Brain pericyte (primary cell): Measurements from ENCODE around the gene POLL.
A peak's percentile ranks its signal among the peaks of the same experiment; 100 is the strongest.
"Not testable (repeated sequence)": the region's sequence is repeated elsewhere in the genome, so short reads cannot be mapped to it uniquely, and the experiment has no call there.

Experiments
- DNase-seq: peaks from one replicate; pipeline ENCODE4 v3.0.0-alpha.2; 2012; ENCODE audit warnings: low read depth, low spot score

POLL gene

GRCh38 chr10:101611096-101611905 is 23.2 kb upstream of the POLL start:
- DNase-seq = no peak

GRCh38 chr10:101609481-101609880 is 21.4 kb upstream of the POLL start:
- DNase-seq = no peak

DNA sequence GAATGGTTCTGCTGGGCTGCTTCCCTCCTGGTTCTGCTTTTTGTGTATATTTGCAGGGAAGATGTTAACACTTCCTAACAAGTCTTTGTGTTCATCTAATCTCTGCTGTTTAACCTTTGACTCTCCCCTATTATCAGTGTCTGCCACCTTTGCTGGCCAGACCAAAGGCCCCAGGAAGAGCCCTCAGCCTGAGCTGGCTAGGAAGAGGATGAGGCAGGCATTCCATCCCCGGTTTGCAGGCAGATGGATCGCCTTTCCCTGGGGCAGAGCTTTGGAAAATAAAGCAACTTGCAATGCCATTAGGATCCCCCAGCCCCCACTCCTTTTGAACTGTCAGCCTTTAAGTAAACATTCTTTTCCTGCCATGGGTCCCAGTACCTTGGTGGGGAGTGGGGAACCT is 19.1 kb upstream of the POLL start:
- DNase-seq = no peak

- DNase-seq = peak; percentile 17
These were observed 14.8 kb upstream of the POLL start for GRCh38 chr10:101602761-101603398.

- DNase-seq = no peak
These were observed 13.5 kb upstream of the POLL start for GRCh38 chr10:101601541-101601940.

DNA sequence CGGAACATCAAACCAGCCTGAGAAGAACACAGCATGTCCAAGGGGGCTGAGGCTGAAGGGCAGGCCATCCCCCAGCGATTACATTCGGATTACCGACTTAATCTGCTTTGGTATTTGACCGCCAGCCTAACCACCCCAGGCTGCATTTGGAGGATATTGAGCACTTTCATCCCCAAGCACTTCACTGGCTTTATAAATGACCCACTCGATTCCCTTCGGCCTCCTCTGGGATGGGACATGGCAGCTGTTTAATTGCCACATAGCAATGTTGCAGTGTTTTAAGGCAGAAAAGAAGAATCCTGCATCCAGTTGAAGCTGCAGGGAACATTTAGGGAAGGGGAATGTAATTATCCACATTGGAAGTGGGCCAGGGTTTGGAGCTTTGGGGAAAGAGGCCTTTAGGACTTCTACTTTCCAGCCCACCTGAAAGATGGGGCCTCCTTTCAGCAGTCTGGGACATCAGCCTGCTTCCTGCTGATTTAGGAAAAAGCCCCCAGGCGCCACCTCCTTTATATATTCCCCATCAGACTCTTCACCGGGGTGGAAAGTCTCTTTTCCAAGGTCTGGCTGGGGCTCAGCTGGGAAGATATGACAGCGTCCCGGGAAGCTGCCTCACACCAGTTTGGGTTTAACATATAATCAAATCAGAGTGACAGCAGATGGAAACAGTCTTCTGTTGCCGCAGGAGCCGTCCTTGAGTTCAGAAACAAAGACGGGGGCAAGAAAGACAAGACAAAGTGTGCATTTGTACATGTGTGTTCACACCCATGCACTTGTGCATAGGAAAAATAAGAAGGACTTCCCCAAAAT is 9.2 kb upstream of the POLL start:
- no peak for DNase-seq

GRCh38 chr10:101595591-101596433 is 7.8 kb upstream of the POLL start:
- DNase-seq = no peak

GRCh38 chr10:101593331-101593730 is 5.3 kb upstream of the POLL start:
- not testable (repeated sequence) for DNase-seq

GRCh38 chr10:101588879-101589278 is 822 bp upstream of the POLL start:
- no peak for DNase-seq

DNA sequence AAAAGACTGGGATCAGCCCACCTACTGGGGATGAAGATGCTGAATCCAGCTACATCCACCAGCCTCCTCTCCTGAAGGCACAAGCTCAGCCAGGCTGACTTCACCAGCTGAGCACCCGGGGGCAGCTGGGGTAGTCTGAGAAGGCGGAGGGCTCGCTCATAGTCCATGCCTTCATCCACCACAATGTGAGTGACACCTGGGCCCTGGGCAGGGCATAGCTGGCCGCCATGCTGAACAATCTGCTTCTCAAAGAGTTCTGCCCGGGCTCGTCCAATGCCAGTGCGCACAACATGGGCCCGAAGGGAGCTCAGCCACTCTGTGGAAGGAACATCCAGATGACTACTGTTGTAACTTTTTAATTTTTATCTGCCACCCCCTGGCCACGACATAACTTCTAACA is 2.2 kb downstream of the POLL start:
- no peak for DNase-seq

DNA sequence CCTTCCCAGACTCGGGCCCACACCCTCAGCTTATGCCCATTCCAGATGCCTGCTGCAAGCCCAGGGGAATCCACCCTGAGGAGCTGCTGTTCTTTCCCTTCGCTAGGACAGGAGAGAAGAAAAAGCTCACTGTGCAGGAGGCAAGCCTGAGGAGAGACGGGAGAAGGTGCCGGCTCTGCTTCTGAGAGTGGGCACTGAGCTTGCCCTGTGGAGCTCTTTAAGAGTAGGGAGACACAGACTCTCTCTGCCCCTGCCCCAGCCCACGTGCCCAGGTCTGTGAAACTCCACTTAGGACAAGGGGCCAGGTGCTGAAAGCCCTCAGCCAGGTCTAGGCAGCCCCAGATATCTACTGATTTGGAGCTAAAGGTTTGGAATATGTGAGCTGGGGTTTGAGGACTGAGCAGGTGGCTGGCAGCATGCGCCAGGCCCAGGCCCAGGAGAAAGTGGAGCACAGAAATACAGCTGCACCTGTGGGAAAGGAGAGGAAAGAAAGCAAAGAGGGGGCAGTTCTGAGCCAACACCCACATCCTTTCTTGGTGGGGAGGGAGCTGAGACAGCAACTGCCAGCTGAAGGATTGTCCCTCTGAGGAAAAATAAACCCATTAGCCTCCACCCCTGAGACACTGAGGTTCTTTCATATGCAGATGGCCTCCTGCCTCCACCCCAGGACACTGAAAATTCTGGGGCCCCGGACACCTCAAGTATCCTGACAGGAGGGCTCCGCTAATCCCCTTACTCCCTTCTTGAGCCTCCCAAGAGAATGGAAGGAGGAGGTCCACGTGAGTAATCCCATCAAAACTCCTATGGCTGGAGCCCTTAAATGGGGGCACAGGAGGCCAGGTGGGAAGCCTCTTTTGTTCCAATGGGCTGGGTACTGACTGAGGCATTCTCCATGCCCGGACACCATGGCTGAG is 7.3 kb downstream of the POLL start:
- no peak for DNase-seq

DNA sequence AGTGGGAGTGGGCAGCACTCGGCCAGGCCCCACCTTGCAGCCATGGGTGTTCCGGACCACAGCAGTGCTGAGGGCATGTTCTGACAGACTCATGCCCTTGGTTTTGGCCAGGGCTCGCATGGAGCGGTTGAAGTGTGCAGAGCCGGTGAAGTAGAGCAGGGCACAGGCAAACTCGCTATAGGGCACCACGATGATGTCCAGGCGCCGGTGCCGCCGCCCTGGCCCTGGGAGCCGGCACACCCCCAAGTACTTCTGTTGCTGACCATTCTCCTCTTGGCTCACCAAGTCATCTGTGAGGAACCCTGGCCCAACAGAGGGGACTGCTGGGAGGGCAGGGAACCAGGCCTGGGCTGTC is 8.6 kb downstream of the POLL start:
- no peak for DNase-seq

GRCh38 chr10:101578803-101579515 is 9.1 kb downstream of the POLL start:
- no peak for DNase-seq

GRCh38 chr10:101578192-101578591 is 9.9 kb downstream of the POLL start:
- no peak for DNase-seq

GRCh38 chr10:101577121-101577871 is 10.8 kb downstream of the POLL start:
- no peak for DNase-seq

DNA sequence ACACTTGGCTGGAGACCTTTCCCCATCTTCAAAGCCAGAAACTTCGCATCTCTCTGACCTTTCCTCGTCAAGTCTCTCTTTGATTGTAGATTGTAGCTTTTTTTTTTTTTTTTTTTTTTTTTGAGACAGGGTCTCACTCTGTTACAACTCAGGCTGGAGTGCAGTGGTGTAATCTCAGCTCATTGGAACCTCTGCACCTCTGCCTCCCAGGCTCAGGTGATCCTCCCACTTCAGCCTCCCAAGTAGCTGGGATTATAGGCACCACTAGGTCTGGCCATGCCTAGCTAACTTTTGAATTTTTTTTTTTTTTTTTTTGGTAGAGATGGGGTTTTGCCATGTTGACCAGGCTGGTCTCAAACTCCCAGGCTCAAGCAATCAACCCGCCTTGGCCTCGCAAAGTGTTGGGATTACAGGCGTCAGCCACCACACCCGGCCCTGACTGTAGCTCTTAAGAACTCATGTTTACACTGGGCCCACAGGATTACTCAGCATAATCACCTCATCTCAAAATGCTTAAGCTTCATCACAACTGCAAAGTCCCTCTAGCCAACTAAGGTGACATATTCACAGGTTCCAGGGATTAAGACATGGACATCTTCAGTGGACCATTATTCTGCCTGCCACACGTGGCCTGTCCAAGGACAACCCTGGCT is 11.7 kb downstream of the POLL start:
- no peak for DNase-seq

GRCh38 chr10:101575580-101576210 is 12.4 kb downstream of the POLL start:
- no peak for DNase-seq

GRCh38 chr10:101575091-101575490 is 13.0 kb downstream of the POLL start:
- no peak for DNase-seq
